AG08395 (cell line): ENCODE results near the gene RASGRP1.

Experiments
- DNase-seq: peaks from one replicate; pipeline ENCODE4 v3.0.0; 2012; ENCODE audit warnings: mixed read lengths, low spot score

Gene RASGRP1

GRCh38 chr15:38459480-38459879 is 105.1 kb downstream of the RASGRP1 start:
- no peak for DNase-seq

- DNase-seq, result no peak
These were observed 106.0 kb downstream of the RASGRP1 start for GRCh38 chr15:38458646-38459045.

GRCh38 chr15:38455092-38455491 is 109.5 kb downstream of the RASGRP1 start:
- peak; percentile 10 for DNase-seq

GRCh38 chr15:38454696-38455090 is 109.9 kb downstream of the RASGRP1 start:
- no peak for DNase-seq

- DNase-seq, result peak; percentile 87
These were observed 110.5 kb downstream of the RASGRP1 start, which contains the start of gene FAM98B for GRCh38 chr15:38453971-38454695. FAM98B (plus strand) TSS chr15:38454127; CDS start chr15:38454162, 35 bp downstream.

GRCh38 chr15:38441130-38441519 is 123.5 kb downstream of the RASGRP1 start:
- no peak for DNase-seq

- DNase-seq, result peak; percentile 62
These were observed 124.1 kb downstream of the RASGRP1 start for GRCh38 chr15:38440353-38441129.
